ENCODE data around the gene ANKRD39. TPM values are rescaled to one million over a fixed set of nuclear protein-coding genes. Genes with fewer than 3 reads are reported as not detected.

Gene ANKRD39
- total RNA-seq (10.8 TPM), polyA plus RNA-seq (ENCODE audit: insufficient read depth, low read depth, low replicate concordance) (19.2 TPM)
- long read RNA-seq, donor 1, transcript ANKRD39-201 (4 exons, 976 nt) = major isoform, 8 of 8 reads
- long read RNA-seq, donor 1, partial matches to known transcripts = 0 of 8 reads
- long read RNA-seq, donor 1, other reads (novel, unspliced or antisense) = 0 of 8 reads
- long read RNA-seq, donor 2, transcript ANKRD39-201 (4 exons, 976 nt) = major isoform, 8 of 8 reads
- long read RNA-seq, donor 2, partial matches to known transcripts = 0 of 8 reads
- long read RNA-seq, donor 2, other reads (novel, unspliced or antisense) = 0 of 8 reads
- long read RNA-seq, donor 3, transcript ANKRD39-201 (4 exons, 976 nt) = major isoform, 10 of 10 reads
- long read RNA-seq, donor 3, partial matches to known transcripts = 0 of 10 reads
- long read RNA-seq, donor 3, other reads (novel, unspliced or antisense) = 0 of 10 reads
- long read RNA-seq, donor 4, partial matches to known transcripts = 0 of 4 reads
- long read RNA-seq, donor 4, other reads (novel, unspliced or antisense) = 0 of 4 reads
- long read RNA-seq, donor 5 = 0 reads
- long read RNA-seq, donor 6, transcript ANKRD39-201 (4 exons, 976 nt) = major isoform, 7 of 7 reads
- long read RNA-seq, donor 6, partial matches to known transcripts = 0 of 7 reads
- long read RNA-seq, donor 6, other reads (novel, unspliced or antisense) = 0 of 7 reads
- long read RNA-seq, donor 7, transcript ANKRD39-201 (4 exons, 976 nt) = major isoform, 6 of 10 reads
- long read RNA-seq, donor 7, partial matches to known transcripts = 3 of 10 reads
- long read RNA-seq, donor 7, other reads (novel, unspliced or antisense) = 1 of 10 reads
- long read RNA-seq, donor 8, transcript ANKRD39-201 (4 exons, 976 nt) = major isoform, 12 of 12 reads
- long read RNA-seq, donor 8, partial matches to known transcripts = 0 of 12 reads
- long read RNA-seq, donor 8, other reads (novel, unspliced or antisense) = 0 of 12 reads
- long read RNA-seq, donor 9, transcript ANKRD39-201 (4 exons, 976 nt) = major isoform, 7 of 7 reads
- long read RNA-seq, donor 9, partial matches to known transcripts = 0 of 7 reads
- long read RNA-seq, donor 9, other reads (novel, unspliced or antisense) = 0 of 7 reads
- long read RNA-seq, donor 10, partial matches to known transcripts = 0 of 4 reads
- long read RNA-seq, donor 10, other reads (novel, unspliced or antisense) = 0 of 4 reads

DNA sequence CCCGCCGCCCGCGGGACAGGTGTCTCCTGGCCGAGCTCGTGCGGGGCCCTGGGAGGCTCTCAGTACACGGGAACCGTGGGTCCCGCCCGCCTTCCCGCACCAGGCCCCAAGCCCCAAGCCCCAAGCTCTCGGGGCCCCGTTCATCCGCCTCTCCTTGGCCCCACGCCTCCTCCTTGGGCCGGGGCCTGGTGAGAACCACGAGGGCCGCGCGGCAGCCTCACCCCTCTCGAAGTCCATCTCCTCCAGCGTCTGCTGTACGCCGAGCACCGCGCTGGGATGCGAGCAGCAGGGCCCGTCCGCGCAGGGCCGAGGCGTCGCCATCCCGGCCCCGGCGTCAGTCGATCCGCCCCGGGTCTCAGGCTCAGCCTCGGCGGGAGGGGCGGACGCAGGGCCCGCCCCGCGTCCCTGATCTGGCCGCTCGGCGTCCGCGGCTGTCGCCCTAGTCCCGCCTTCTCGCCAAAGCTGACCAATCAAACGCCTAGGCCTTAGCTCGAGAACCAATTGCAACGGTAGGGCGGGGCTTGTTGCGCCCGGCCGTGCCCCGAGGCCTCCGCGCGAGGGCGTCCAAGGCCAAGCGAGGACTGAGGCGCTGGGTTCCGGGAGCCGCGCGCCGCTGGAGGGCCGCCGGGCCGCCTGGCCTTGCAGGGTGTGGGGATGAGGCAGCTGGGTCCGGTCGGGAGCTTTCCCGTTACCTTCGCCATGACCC lies at the start of gene ANKRD39:
TSS of gene ANKRD39 (minus strand) at position 350 of the 706 bp plus-strand sequence. CDS start at position 321, 29 bp downstream.
- Histone ChIP-seq H3K9ac (ENCODE audit: low read length in 3 of 3) (peak within 1 kb of the TSS; percentile 4 to 62 (median 32)), H3K36me3 (ENCODE audit: control insufficient read depth in 2 of 3, insufficient read depth in 3 of 3, low read length in 3 of 3) (peaks cover 4 to 15% (median 10%) of the 10 kb centered on the region in 3 donors), H3K27me3 (ENCODE audit: control insufficient read depth, insufficient read depth, low read length) (no peaks in the 10 kb centered on the region), H3K27ac (ENCODE audit: low read depth in 2 of 2, low read length in 2 of 2) (peak within 1 kb of the TSS in 1 of 2 donors; percentile 51), H3K9me3 (ENCODE audit: control insufficient read depth in 2 of 3, insufficient read depth in 1 of 3, low read length in 3 of 3) (no peaks in the 10 kb centered on the region), H3K4me1 (ENCODE audit: control insufficient read depth in 2 of 3, insufficient read depth in 2 of 3, low read depth in 1 of 3, low read length in 3 of 3) (peaks cover 0 to 18% (median 7%) of the 10 kb centered on the region in 3 donors), H3K4me3 (ENCODE audit: low read length in 3 of 3) (peak within 1 kb of the TSS; percentile 51 to 81 (median 62))
- intact Hi-C loops (cut with DNase I) = no loop called here
- peak; percentile 74 for TF ChIP-seq CTCF (IDR thresholded peaks at IDR 0.05; ENCODE audit: borderline replicate concordance, extremely low read depth, insufficient read depth)
- FAIRE-seq (no peak), DNase-seq (peak; percentile 98 to 99 (median 99))

DNA sequence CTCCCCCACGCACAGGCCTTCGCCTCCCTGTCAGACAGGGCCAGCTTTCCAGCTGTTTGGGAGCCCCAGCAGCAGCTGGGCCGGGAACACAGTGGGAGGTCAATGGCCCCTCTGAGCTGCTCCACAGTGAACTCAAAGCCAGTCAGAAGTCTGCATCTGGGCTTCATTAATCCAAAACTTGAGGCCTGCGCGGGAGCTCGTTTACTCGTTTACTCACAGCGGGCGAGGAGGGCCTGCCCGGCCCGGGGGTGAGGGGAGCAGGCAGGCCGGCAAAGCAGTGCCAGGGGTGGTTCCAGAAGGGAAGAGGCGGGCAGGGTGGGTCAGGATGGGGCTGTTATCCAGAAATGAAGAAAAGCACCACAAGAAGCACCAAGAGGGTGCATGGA lies 48.9 kb upstream of the ANKRD39 start:
- intact Hi-C loops (cut with DNase I) = no loop called here
- H3K36me3 ChIP-seq (ENCODE audit: control insufficient read depth in 2 of 3, insufficient read depth in 3 of 3, low read length in 3 of 3) = no peaks in the 10 kb centered on the region
- H3K4me3 ChIP-seq (ENCODE audit: low read length in 3 of 3) = peak overlapping the region in 1 of 3 donors; percentile 51
- H3K27me3 ChIP-seq (ENCODE audit: control insufficient read depth, insufficient read depth, low read length) = no peaks in the 10 kb centered on the region
- peak in 3 of 5 donors; percentile 59 to 89 (median 71) for DNase-seq
- H3K9ac ChIP-seq (ENCODE audit: low read length in 3 of 3) = peak overlapping the region in 1 of 3 donors; percentile 61
- TF ChIP-seq CTCF (IDR thresholded peaks at IDR 0.05; ENCODE audit: borderline replicate concordance, extremely low read depth, insufficient read depth) = no peak
- H3K27ac ChIP-seq (ENCODE audit: low read depth in 2 of 2, low read length in 2 of 2) = peak overlapping the region; percentile 76 to 87
- peaks cover 0 to 20% (median 4%) of the 10 kb centered on the region in 3 donors for H3K4me1 ChIP-seq (ENCODE audit: control insufficient read depth in 2 of 3, insufficient read depth in 2 of 3, low read depth in 1 of 3, low read length in 3 of 3)
- FAIRE-seq = no peak
- no peaks in the 10 kb centered on the region for H3K9me3 ChIP-seq (ENCODE audit: control insufficient read depth in 2 of 3, insufficient read depth in 1 of 3, low read length in 3 of 3)

GRCh38 chr2:96903815-96904214 lies 46.0 kb upstream of the ANKRD39 start:
- no peak overlapping the region for H3K4me3 ChIP-seq (ENCODE audit: low read length in 3 of 3)
- DNase-seq (no peak), FAIRE-seq (no peak)
- intact Hi-C loops (cut with DNase I) = no loop called here
- H3K9me3 ChIP-seq (ENCODE audit: control insufficient read depth in 2 of 3, insufficient read depth in 1 of 3, low read length in 3 of 3) = no peaks in the 10 kb centered on the region
- H3K27ac ChIP-seq (ENCODE audit: low read depth in 2 of 2, low read length in 2 of 2) = no peak overlapping the region
- TF ChIP-seq CTCF (IDR thresholded peaks at IDR 0.05; ENCODE audit: borderline replicate concordance, extremely low read depth, insufficient read depth) = no peak
- peaks cover 0 to 20% (median 4%) of the 10 kb centered on the region in 3 donors for H3K4me1 ChIP-seq (ENCODE audit: control insufficient read depth in 2 of 3, insufficient read depth in 2 of 3, low read depth in 1 of 3, low read length in 3 of 3)
- H3K9ac ChIP-seq (ENCODE audit: low read length in 3 of 3) = no peak overlapping the region
- no peaks in the 10 kb centered on the region for H3K27me3 ChIP-seq (ENCODE audit: control insufficient read depth, insufficient read depth, low read length)
- H3K36me3 ChIP-seq (ENCODE audit: control insufficient read depth in 2 of 3, insufficient read depth in 3 of 3, low read length in 3 of 3) = no peaks in the 10 kb centered on the region

All from kidney (tissue), 22 donors.